ENCODE measurements around the gene CHN1. TPM values are rescaled to one million over a fixed set of nuclear protein-coding genes. Genes with fewer than 3 reads are reported as not detected.

Gene CHN1
- total RNA-seq, 4 donors from 2014 or later, result 3.4 to 60.2 (median 7.1) TPM

DNA sequence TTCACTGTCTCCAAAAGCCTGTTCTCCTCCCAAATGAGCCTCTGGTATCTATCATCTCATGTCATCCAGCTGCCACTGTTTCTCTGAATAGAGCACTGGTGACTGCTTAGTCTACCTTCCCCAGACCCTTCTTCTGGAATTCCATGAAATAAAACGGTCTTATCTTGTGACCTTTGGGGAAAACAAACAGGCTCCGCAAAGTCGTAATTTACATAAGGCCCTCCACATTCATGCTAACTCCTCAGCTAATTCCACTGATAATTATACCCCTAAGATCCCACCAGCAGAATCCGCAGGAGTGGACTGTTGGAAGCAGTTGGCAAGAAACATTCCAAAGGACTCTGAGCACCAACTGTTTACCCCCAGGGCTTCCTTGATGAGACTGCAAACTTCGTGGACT, 33.9 kb upstream of the CHN1 start:
- Histone ChIP-seq H3K9me3 (no peaks in the 10 kb centered on the region), H3K27me3 (no peaks in the 10 kb centered on the region), H3K36me3 (no peaks in the 10 kb centered on the region), H3K4me3 (no peak overlapping the region), H3K4me1 (no peaks in the 10 kb centered on the region), H3K27ac (no peak overlapping the region)
- TF ChIP-seq, protein P1, sequence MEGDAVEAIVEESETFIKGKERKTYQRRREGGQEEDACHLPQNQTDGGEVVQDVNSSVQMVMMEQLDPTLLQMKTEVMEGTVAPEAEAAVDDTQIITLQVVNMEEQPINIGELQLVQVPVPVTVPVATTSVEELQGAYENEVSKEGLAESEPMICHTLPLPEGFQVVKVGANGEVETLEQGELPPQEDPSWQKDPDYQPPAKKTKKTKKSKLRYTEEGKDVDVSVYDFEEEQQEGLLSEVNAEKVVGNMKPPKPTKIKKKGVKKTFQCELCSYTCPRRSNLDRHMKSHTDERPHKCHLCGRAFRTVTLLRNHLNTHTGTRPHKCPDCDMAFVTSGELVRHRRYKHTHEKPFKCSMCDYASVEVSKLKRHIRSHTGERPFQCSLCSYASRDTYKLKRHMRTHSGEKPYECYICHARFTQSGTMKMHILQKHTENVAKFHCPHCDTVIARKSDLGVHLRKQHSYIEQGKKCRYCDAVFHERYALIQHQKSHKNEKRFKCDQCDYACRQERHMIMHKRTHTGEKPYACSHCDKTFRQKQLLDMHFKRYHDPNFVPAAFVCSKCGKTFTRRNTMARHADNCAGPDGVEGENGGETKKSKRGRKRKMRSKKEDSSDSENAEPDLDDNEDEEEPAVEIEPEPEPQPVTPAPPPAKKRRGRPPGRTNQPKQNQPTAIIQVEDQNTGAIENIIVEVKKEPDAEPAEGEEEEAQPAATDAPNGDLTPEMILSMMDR (IDR thresholded peaks at IDR 0.05), result no peak
- no peak for TF ChIP-seq POLR2A (IDR thresholded peaks at IDR 0.05)
- no peak for DNase-seq

DNA sequence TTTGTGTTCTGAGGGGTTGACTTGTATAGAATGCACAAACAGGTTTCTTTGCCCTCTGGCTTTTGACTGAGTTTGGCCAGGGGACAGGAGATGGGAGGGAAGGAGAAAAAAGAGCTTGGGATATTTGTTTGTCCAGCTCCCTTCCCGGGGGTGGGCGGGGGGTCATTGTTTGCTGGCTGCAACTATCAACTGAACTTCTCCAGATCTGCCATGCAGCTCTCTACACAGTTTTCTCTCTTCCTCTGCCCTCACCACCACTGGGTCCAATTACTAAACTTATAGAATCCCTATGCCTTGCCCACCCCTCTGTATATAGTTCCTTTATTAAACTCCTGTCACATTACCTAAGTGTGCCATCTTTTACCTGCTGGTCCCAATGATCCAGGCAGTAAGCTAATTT, 32.8 kb upstream of the CHN1 start:
- no peak for DNase-seq
- Histone ChIP-seq H3K4me3 (no peak overlapping the region), H3K4me1 (no peaks in the 10 kb centered on the region), H3K36me3 (no peaks in the 10 kb centered on the region), H3K27ac (no peak overlapping the region), H3K9me3 (no peaks in the 10 kb centered on the region), H3K27me3 (no peaks in the 10 kb centered on the region)
- TF ChIP-seq, protein P1 (IDR thresholded peaks at IDR 0.05), result no peak

DNA sequence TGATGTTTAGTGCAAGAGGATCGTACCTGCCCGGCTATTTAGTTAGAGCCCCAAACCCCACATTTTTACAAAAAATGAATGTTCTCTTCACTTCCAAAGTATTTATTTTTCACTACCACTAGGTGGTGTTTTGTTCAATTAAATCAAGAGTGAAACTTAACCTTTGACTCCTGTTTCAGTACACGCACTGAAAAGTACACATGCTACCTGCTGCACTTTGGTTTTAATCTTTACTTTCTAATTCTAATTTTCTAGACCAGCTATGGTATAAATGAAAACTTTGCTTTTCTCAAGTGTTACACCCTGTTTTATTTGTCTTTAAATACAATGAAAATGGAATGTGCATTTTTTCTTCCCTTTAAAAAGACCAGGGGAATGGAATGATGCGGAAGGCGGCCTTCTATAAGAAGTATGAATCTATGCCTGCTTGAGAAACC, 31.4 kb upstream of the CHN1 start:
- no peak overlapping the region for H3K4me3 ChIP-seq
- H3K9me3 ChIP-seq, result no peaks in the 10 kb centered on the region
- no peaks in the 10 kb centered on the region for H3K36me3 ChIP-seq
- TF ChIP-seq, protein P1 (IDR thresholded peaks at IDR 0.05), result peak; percentile 23 to 70 (median 64)
- TF ChIP-seq POLR2A (IDR thresholded peaks at IDR 0.05), result no peak
- H3K4me1 ChIP-seq, result no peaks in the 10 kb centered on the region
- no peak for DNase-seq
- no peaks in the 10 kb centered on the region for H3K27me3 ChIP-seq
- no peak overlapping the region for H3K27ac ChIP-seq

DNA sequence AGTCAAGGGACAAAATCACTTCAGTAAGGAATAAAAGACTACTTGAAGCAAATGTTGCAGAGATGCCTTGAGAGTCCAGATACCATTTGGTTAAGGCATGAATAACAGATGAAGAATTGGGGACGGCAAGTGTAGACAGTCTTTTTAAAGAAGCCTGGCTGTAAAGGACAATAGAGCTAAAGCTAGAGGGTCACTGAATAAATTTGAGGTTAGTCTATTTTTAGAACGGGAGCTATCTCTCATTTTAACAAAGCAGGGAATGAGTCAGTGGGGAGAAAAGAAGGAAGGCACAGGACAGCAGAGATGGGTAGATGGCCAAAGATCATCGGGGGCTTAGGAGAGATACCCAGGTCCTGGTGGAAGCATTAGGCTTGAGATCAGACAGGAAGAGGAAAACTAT, 30.6 kb upstream of the CHN1 start:
- Histone ChIP-seq H3K27ac (no peak overlapping the region), H3K4me1 (no peaks in the 10 kb centered on the region), H3K9me3 (no peaks in the 10 kb centered on the region), H3K4me3 (no peak overlapping the region), H3K36me3 (no peaks in the 10 kb centered on the region), H3K27me3 (no peaks in the 10 kb centered on the region)
- TF ChIP-seq, protein P1 (IDR thresholded peaks at IDR 0.05), result no peak
- TF ChIP-seq POLR2A (IDR thresholded peaks at IDR 0.05), result no peak
- DNase-seq, result no peak

DNA sequence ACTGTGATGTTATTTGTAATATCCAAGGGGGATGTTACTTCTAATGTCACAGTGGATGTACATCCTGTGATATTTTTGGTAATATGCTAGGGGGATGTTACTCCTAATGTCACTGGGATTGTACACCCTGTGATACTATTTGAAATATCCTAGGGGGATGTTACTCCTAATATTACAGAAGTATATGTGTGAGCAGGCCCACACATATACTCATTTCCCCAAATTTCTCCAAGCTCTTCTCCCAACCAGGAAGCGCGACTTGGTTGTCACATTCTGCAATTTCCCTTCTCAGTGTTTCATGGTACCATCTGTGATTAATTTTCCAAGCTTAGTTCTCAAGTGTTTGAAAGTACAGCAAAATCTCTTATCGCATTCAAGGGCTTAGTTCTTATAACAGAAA, 29.5 kb upstream of the CHN1 start:
- no peaks in the 10 kb centered on the region for H3K4me1 ChIP-seq
- TF ChIP-seq, protein P1 (IDR thresholded peaks at IDR 0.05), result no peak
- TF ChIP-seq POLR2A (IDR thresholded peaks at IDR 0.05), result no peak
- no peak overlapping the region for H3K27ac ChIP-seq
- H3K27me3 ChIP-seq, result no peaks in the 10 kb centered on the region
- H3K9me3 ChIP-seq, result no peaks in the 10 kb centered on the region
- no peak for DNase-seq
- no peaks in the 10 kb centered on the region for H3K36me3 ChIP-seq
- no peak overlapping the region for H3K4me3 ChIP-seq
